Epithelial cell of proximal tubule (primary cell): ENCODE data around the gene RNF167. TPM values are rescaled to one million over a fixed set of nuclear protein-coding genes. Genes with fewer than 3 reads are reported as not detected.

Experiments used
- DNase-seq: peaks from one replicate; pipeline ENCODE4 v3.0.0-alpha.2; 2011; ENCODE audit warnings: low read depth
- H3K4me3 ChIP-seq: 2 replicates; pipeline ENCODE4 v1.5.1; 2011; ENCODE audit warnings: low read depth, mild to moderate bottlenecking, low read length
- total RNA-seq: library from RNA; depleted of rRNA; stranded (reverse); fragments of >200 nt; gene quantifications from 2 replicates; pipeline ENCODE4 v1.2.3, GENCODE V29; 2015
- TF ChIP-seq, protein P1 (sequence below): conservative IDR thresholded peaks from 2 replicates; pipeline ENCODE4 v1.5.1; 2012; ENCODE audit warnings: low read depth, mild to moderate bottlenecking, low read length

Gene RNF167
- total RNA-seq, 1 donor from 2014 or later, result 55.1 TPM

GRCh38 chr17:4895121-4895520, 44.9 kb upstream of the RNF167 start:
- no peak for DNase-seq
- no peak overlapping the region for H3K4me3 ChIP-seq
- TF ChIP-seq, protein P1, sequence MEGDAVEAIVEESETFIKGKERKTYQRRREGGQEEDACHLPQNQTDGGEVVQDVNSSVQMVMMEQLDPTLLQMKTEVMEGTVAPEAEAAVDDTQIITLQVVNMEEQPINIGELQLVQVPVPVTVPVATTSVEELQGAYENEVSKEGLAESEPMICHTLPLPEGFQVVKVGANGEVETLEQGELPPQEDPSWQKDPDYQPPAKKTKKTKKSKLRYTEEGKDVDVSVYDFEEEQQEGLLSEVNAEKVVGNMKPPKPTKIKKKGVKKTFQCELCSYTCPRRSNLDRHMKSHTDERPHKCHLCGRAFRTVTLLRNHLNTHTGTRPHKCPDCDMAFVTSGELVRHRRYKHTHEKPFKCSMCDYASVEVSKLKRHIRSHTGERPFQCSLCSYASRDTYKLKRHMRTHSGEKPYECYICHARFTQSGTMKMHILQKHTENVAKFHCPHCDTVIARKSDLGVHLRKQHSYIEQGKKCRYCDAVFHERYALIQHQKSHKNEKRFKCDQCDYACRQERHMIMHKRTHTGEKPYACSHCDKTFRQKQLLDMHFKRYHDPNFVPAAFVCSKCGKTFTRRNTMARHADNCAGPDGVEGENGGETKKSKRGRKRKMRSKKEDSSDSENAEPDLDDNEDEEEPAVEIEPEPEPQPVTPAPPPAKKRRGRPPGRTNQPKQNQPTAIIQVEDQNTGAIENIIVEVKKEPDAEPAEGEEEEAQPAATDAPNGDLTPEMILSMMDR, result no peak

DNA sequence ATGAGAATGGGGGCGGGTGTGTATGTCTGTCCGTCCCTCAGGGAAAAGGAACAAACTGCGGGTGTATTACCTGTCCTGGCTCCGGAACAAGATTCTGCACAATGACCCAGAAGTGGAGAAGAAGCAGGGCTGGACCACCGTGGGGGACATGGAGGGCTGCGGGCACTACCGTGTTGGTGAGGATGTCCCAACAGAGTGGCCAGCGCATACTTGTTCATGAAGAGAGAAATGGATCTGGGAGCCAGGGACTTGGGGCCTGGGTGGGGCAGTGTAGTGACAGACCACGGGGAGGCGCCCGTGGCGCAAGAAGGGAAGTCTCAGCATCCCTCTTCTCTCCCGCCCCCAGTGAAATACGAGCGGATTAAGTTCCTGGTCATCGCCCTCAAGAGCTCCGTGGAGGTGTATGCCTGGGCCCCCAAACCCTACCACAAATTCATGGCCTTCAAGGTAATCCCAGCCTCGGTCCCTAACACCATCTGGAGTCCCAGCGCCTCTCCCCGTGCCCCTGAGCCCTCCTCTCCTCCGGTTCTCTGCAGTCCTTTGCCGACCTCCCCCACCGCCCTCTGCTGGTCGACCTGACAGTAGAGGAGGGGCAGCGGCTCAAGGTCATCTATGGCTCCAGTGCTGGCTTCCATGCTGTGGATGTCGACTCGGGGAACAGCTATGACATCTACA, 44.3 kb upstream of the RNF167 start:
- no peak for DNase-seq
- TF ChIP-seq, protein P1, result no peak
- H3K4me3 ChIP-seq, result no peak overlapping the region

GRCh38 chr17:4896332-4897197, 43.5 kb upstream of the RNF167 start:
- no peak overlapping the region for H3K4me3 ChIP-seq
- no peak for DNase-seq
- TF ChIP-seq, protein P1, result peak; percentile 8

GRCh38 chr17:4897198-4897687, 42.8 kb upstream of the RNF167 start:
- TF ChIP-seq, protein P1, result no peak
- no peak for DNase-seq
- H3K4me3 ChIP-seq, result no peak overlapping the region

DNA sequence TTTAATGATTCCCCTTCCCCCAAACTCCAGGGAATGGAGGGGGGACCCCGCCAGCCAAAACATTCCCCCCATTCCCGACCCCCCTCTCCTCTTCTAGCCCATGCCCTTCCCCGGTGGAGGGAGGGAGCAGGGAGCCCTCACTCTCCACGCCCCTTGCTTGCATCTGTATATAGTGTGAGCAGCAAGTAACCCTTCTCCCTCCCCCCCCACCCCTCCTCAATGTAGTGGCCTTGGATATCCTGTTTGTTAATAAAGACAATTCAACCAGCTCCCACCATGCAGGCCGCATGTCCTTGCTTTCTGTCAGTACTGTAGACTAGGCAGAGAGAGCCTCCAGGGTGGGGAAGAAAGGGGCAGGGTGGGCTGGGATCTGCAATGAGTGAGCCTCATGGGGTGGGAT, 42.3 kb upstream of the RNF167 start:
- TF ChIP-seq, protein P1, result no peak
- no peak for DNase-seq

DNA sequence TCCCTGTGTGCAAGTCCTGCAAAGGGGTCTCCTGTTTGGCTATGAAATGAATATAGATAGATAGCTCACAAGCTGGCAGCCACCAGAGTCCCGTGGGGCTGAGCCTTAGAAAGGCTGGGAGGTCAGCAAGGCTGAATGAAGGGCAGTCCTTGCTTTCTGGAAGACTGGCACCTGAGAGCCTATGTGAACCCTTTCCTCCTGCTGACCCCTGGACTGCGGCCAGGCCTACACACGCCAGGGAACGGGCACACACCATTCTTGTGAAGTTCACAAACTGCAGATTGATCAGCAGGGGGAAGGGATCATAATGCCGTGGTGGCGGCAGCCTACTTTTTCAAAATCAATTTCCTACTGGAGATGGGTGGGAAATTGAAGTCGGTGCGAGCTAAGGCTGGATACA, 41.7 kb upstream of the RNF167 start:
- DNase-seq, result no peak
- H3K4me3 ChIP-seq, result no peak overlapping the region
- TF ChIP-seq, protein P1, result no peak

More for the DNA sequence above, 42.3 kb upstream of the RNF167 start:
- no peak overlapping the region for H3K4me3 ChIP-seq

DNA sequence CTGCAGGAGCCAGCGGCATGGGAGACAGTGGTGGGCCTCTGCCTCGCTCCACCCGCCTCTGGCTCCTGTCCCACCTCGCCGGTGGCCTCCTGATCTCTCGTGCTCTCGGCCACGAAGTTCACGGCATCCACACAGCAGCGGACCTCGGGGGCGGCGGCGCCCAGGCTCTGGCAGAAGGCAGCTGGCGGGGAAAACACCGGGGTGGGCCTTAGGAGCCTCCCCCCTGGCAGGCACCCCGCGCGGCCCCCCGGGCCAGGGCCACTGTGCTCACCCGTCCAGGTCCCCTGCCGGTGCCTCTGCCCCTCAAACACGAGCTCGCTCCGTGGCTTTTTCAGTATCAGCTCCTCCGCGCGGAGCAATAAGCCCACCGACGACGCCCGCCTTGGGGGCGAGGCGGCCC, 41.1 kb upstream of the RNF167 start:
- TF ChIP-seq, protein P1, result no peak
- H3K4me3 ChIP-seq, result peak overlapping the region; percentile 50
- DNase-seq, result no peak
